Measurements from ENCODE around the gene C14orf39. TPM values are rescaled to one million over a fixed set of nuclear protein-coding genes. Genes with fewer than 3 reads are reported as not detected.
"Not testable (repeated sequence)": the region's sequence is repeated elsewhere in the genome, so short reads cannot be mapped to it uniquely, and the experiment has no call there.

C14orf39 gene
- polyA plus RNA-seq, 3 donors from 2014 or later: not detected

- not testable (repeated sequence) for H3K36me3 Mint-ChIP-seq, H3K4me3 Mint-ChIP-seq, H3K4me1 Mint-ChIP-seq, DNase-seq, H3K27ac Mint-ChIP-seq
- Mint-ChIP-seq H3K9me3 (peaks cover 1 to 30% (median 15%) of the 10 kb centered on the region in 6 donors), H3K27me3 (ENCODE audit: low read depth in 3 of 3) (peaks cover 0 to 12% (median 1%) of the 10 kb centered on the region in 3 donors)
Observed at GRCh38 chr14:60480248-60480647, 5.6 kb downstream of the C14orf39 start.

GRCh38 chr14:60455875-60456274, 30.0 kb downstream of the C14orf39 start:
- Mint-ChIP-seq H3K27me3 (ENCODE audit: low read depth in 3 of 3) (peaks cover 0 to 1% (median 0%) of the 10 kb centered on the region in 3 donors), H3K36me3 (no peaks in the 10 kb centered on the region), H3K4me3 (no peak overlapping the region), H3K27ac (no peak overlapping the region), H3K9me3 (peaks cover 0 to 2% (median 0%) of the 10 kb centered on the region in 6 donors), H3K4me1 (no peaks in the 10 kb centered on the region)
- no peak for DNase-seq

GRCh38 chr14:60430276-60430675, 55.6 kb downstream of the C14orf39 start:
- H3K27ac Mint-ChIP-seq: no peak overlapping the region
- no peaks in the 10 kb centered on the region for H3K4me1 Mint-ChIP-seq
- no peak for DNase-seq
- no peak overlapping the region for H3K4me3 Mint-ChIP-seq
- peaks cover 2 to 4% (median 3%) of the 10 kb centered on the region in 3 donors for H3K27me3 Mint-ChIP-seq (ENCODE audit: low read depth in 3 of 3)
- peaks cover 0 to 11% (median 4%) of the 10 kb centered on the region in 6 donors for H3K9me3 Mint-ChIP-seq
- H3K36me3 Mint-ChIP-seq: no peaks in the 10 kb centered on the region

GRCh38 chr14:60420050-60420449, 65.8 kb downstream of the C14orf39 start:
- no peak overlapping the region for H3K27ac Mint-ChIP-seq
- peaks cover 0 to 5% (median 4%) of the 10 kb centered on the region in 6 donors for H3K9me3 Mint-ChIP-seq
- no peaks in the 10 kb centered on the region for H3K4me1 Mint-ChIP-seq
- H3K36me3 Mint-ChIP-seq: no peaks in the 10 kb centered on the region
- no peak for DNase-seq
- H3K4me3 Mint-ChIP-seq: no peak overlapping the region
- H3K27me3 Mint-ChIP-seq (ENCODE audit: low read depth in 3 of 3): peaks cover 0 to 5% (median 2%) of the 10 kb centered on the region in 3 donors

- not testable (repeated sequence) for H3K4me1 Mint-ChIP-seq; H3K36me3 Mint-ChIP-seq; DNase-seq; H3K27ac Mint-ChIP-seq; H3K4me3 Mint-ChIP-seq; H3K27me3 Mint-ChIP-seq (ENCODE audit: low read depth in 3 of 3)
- peaks cover 0 to 13% (median 2%) of the 10 kb centered on the region in 6 donors for H3K9me3 Mint-ChIP-seq
Observed at GRCh38 chr14:60397550-60397949, 88.3 kb downstream of the C14orf39 start.

GRCh38 chr14:60396718-60397343, 89.0 kb downstream of the C14orf39 start:
- Mint-ChIP-seq H3K4me3 (no peak overlapping the region), H3K27ac (no peak overlapping the region), H3K36me3 (no peaks in the 10 kb centered on the region)

More at GRCh38 chr14:60396718-60397343, 89.0 kb downstream of the C14orf39 start:
- Mint-ChIP-seq H3K4me1 (no peaks in the 10 kb centered on the region), H3K9me3 (peaks cover 0 to 13% (median 2%) of the 10 kb centered on the region in 6 donors), H3K27me3 (ENCODE audit: low read depth in 3 of 3) (peaks cover 1 to 8% (median 4%) of the 10 kb centered on the region in 3 donors)
- no peak for DNase-seq

Other genes with a start within 250 kb of the C14orf39 start
- gene PPM1A, start 236.8 kb downstream of the C14orf39 start, polyA plus RNA-seq: 10 to 100 TPM; 31.9 to 46.8 (median 45.5) TPM
- gene SIX6, start 23.1 kb upstream of the C14orf39 start, polyA plus RNA-seq: not detected
- gene SIX1, start 163.4 kb upstream of the C14orf39 start, polyA plus RNA-seq: not detected
- gene SIX4, start 238.3 kb upstream of the C14orf39 start, polyA plus RNA-seq: not detected
- 10 to 100 TPM; 18.7 to 30.8 (median 27.7) TPM for gene MNAT1, start 248.7 kb upstream of the C14orf39 start, polyA plus RNA-seq

All from immature natural killer cell (primary cell).